ENCODE results near the gene LIF. TPM values are rescaled to one million over a fixed set of nuclear protein-coding genes. Genes with fewer than 3 reads are reported as not detected.

The LIF gene
- total RNA-seq, 1 experiment from 2014 or later, result 34.4 TPM

DNA sequence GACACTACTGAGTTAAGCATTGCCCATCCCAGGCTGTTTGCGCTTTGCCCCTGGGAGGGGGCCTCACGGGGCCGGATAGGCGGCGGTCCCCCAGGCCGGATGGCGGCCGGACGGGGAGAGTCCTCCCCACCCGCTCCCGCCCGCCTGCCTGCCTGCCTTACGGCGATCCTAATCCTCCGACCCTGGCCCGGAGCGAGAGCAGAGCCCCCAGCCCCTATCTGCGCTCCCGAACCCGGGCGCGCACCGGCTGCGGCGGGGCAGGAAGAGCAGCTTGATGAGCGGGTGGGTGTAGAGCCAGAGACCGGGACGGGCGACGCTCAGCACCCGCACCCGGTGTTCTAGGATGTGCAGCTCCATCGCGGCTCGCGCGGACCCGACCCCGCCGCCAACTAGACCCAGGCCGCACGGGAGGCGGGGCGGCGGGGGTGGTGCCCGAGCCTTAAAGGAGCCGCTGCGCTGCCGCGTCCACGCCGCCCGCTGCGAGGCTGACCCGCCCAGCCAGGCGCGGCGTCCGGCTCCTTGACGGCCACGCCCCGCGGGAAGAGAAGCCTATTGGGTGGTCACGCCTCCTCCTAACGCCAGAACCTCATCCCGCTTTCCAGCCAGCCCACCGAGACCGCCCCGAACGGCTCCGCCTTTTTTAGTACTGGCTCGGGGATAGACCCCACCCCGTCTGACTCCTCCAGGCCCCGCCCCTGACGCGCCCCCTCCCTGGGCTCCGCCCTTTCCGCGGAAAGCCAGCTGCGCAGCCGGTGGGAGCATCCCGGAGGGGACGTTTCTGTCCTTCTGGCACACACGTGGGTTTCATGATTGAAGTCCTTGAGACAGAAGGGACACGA, 42.8 kb upstream of the LIF start, which contains the start of gene CASTOR1:
Gene CASTOR1 (minus strand): TSS at position 365 of the 839 bp plus-strand sequence. CDS start 8 bp downstream, at position 357.
- peaks cover 25% of the 10 kb centered on the region for H3K4me1 ChIP-seq (ENCODE audit: control insufficient read depth, insufficient read depth, low read length)

DNA sequence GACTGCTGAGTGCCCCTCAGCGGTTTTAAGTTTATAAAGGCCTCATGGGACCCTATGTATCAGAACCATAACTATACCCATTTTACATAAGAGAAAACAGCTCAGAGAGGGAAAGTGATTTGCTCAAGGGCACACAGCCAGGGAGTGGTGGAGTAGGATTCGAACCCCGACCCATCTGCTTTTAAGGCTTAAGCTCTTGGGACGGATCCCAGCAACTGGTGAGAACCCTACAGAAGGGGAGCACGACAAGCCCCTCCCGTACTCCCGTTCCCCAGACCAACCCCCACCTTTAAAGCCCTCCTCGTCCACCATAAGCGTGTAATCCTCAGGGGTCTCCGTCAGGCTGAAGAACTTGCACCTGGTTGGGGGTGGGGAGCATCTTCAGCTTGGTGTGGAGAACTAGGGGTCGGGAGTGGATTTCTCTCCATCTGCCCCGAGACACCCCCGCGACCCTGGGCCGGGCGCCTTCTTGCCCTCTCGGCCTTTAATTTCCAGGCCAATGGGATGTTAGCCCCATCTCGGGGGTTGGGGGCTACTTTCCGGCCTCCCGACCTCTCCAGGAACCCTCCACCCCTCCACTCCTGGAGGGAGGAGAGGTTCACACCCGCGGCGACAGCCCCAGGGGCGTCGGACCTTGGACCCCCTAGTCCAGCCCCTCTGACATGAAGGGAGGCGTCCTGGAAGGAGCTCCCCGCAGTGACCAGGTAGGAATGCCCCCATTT, 42.0 kb upstream of the LIF start:
- peaks cover 25% of the 10 kb centered on the region for H3K4me1 ChIP-seq (ENCODE audit: control insufficient read depth, insufficient read depth, low read length)
- ChIA-PET CTCF (interaction anchor here (0.7 to 1.7 kb wide), 7 partner anchors 14 to 181 kb away, joined by 3 to 12 read pairs (median 5); partner anchors contain the start of genes RNF215 and TBC1D10A), POLR2A (interaction anchor here (0.6 kb wide), 3 partner anchors 36 to 437 kb away, joined by 3 to 6 read pairs (median 3); no protein-coding TSS in a partner anchor)
- no peak for ATAC-seq
- intact Hi-C loops (cut with micrococcal nuclease; ENCODE audit: unreplicated experiment), result loop anchor here (5.0 kb wide), 1 partner anchor 99 kb away; the partner anchor contains the start of gene RNF215
- DNase-seq (ENCODE audit: low read depth, low spot score), result no peak
- no peaks in the 10 kb centered on the region for H3K9me3 ChIP-seq (ENCODE audit: control insufficient read depth, insufficient read depth, low read depth, low read length)
- H3K4me3 ChIP-seq (ENCODE audit: low read depth in 2 of 2, low read length in 2 of 2), result peak overlapping the region; percentile 60 to 74
- in situ Hi-C loops (cut with HindIII; ENCODE audit: low pct_unique_long_range_greater_than_20kb, low sequenced_read_pairs), result no loop called here
- TSS peak; percentile 67 for BruUV-seq (replicated peaks)
- no peaks in the 10 kb centered on the region for H3K27me3 ChIP-seq (ENCODE audit: control insufficient read depth, insufficient read depth, low read length)
- H3K27ac ChIP-seq (ENCODE audit: low read length), result peak overlapping the region; percentile 59
- no peaks in the 10 kb centered on the region; the same call in 1 of the 2 replicates for H3K36me3 ChIP-seq (ENCODE audit: control insufficient read depth, insufficient read depth, low read length)
- TF ChIP-seq SIN3A (IDR thresholded peaks at IDR 0.05; ENCODE audit: borderline replicate concordance, insufficient read depth, low read depth, low read length) (no peak), TCF7L2 (IDR thresholded peaks at IDR 0.05; ENCODE audit: low read depth, low read length) (no peak), POLR2AphosphoS5 (IDR thresholded peaks at IDR 0.05; ENCODE audit: low read depth, low read length) (no peak)
- TF ChIP-seq, protein P1, sequence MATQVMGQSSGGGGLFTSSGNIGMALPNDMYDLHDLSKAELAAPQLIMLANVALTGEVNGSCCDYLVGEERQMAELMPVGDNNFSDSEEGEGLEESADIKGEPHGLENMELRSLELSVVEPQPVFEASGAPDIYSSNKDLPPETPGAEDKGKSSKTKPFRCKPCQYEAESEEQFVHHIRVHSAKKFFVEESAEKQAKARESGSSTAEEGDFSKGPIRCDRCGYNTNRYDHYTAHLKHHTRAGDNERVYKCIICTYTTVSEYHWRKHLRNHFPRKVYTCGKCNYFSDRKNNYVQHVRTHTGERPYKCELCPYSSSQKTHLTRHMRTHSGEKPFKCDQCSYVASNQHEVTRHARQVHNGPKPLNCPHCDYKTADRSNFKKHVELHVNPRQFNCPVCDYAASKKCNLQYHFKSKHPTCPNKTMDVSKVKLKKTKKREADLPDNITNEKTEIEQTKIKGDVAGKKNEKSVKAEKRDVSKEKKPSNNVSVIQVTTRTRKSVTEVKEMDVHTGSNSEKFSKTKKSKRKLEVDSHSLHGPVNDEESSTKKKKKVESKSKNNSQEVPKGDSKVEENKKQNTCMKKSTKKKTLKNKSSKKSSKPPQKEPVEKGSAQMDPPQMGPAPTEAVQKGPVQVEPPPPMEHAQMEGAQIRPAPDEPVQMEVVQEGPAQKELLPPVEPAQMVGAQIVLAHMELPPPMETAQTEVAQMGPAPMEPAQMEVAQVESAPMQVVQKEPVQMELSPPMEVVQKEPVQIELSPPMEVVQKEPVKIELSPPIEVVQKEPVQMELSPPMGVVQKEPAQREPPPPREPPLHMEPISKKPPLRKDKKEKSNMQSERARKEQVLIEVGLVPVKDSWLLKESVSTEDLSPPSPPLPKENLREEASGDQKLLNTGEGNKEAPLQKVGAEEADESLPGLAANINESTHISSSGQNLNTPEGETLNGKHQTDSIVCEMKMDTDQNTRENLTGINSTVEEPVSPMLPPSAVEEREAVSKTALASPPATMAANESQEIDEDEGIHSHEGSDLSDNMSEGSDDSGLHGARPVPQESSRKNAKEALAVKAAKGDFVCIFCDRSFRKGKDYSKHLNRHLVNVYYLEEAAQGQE (IDR thresholded peaks at IDR 0.05; ENCODE audit: insufficient read depth in 1 of 2, low read depth in 2 of 2, low read length in 1 of 2), result no peak
- TF ChIP-seq, protein P2, sequence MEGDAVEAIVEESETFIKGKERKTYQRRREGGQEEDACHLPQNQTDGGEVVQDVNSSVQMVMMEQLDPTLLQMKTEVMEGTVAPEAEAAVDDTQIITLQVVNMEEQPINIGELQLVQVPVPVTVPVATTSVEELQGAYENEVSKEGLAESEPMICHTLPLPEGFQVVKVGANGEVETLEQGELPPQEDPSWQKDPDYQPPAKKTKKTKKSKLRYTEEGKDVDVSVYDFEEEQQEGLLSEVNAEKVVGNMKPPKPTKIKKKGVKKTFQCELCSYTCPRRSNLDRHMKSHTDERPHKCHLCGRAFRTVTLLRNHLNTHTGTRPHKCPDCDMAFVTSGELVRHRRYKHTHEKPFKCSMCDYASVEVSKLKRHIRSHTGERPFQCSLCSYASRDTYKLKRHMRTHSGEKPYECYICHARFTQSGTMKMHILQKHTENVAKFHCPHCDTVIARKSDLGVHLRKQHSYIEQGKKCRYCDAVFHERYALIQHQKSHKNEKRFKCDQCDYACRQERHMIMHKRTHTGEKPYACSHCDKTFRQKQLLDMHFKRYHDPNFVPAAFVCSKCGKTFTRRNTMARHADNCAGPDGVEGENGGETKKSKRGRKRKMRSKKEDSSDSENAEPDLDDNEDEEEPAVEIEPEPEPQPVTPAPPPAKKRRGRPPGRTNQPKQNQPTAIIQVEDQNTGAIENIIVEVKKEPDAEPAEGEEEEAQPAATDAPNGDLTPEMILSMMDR (IDR thresholded peaks at IDR 0.05), result no peak

More for the DNA sequence above, 42.8 kb upstream of the LIF start, which contains the start of gene CASTOR1:
- peak; percentile 70; the same call in 1 of the 2 replicates for TF ChIP-seq TCF7L2 (IDR thresholded peaks at IDR 0.05; ENCODE audit: low read depth, low read length)
- no peak for TF ChIP-seq POLR2AphosphoS5 (IDR thresholded peaks at IDR 0.05; ENCODE audit: low read depth, low read length)
- TF ChIP-seq SIN3A (IDR thresholded peaks at IDR 0.05; ENCODE audit: borderline replicate concordance, insufficient read depth, low read depth, low read length), result peak; percentile 75; the same call in 1 of the 2 replicates
- ChIA-PET POLR2A (interaction anchor here (0.6 kb wide), 3 partner anchors 37 to 438 kb away, joined by 3 to 8 read pairs (median 6); no protein-coding TSS in a partner anchor), CTCF (interaction anchor here (0.7 kb wide), 1 partner anchor 337 kb away, joined by 3 read pairs; no protein-coding TSS in a partner anchor)
- no TSS peak for BruUV-seq (replicated peaks)
- H3K9me3 ChIP-seq (ENCODE audit: control insufficient read depth, insufficient read depth, low read depth, low read length), result no peaks in the 10 kb centered on the region
- H3K36me3 ChIP-seq (ENCODE audit: control insufficient read depth, insufficient read depth, low read length), result no peaks in the 10 kb centered on the region; the same call in 1 of the 2 replicates
- intact Hi-C loops (cut with micrococcal nuclease; ENCODE audit: unreplicated experiment), result loop anchor here (5.0 kb wide), 1 partner anchor 98 kb away; the partner anchor contains the start of gene RNF215
- in situ Hi-C loops (cut with HindIII; ENCODE audit: low pct_unique_long_range_greater_than_20kb, low sequenced_read_pairs), result no loop called here
- H3K27ac ChIP-seq (ENCODE audit: low read length), result peak within 1 kb of the TSS; percentile 59
- H3K4me3 ChIP-seq (ENCODE audit: low read depth in 2 of 2, low read length in 2 of 2), result peak within 1 kb of the TSS; percentile 60 to 74
- ATAC-seq (peak; percentile 87), DNase-seq (ENCODE audit: low read depth, low spot score) (peak; percentile 84)
- H3K27me3 ChIP-seq (ENCODE audit: control insufficient read depth, insufficient read depth, low read length), result no peaks in the 10 kb centered on the region

Measured in Panc1 (cell line).